Measurements from ENCODE around the gene FAM20C. TPM values are rescaled to one million over a fixed set of nuclear protein-coding genes. Genes with fewer than 3 reads are reported as not detected.

FAM20C gene
- total RNA-seq, 2 experiments from 2014 or later, result 2.6 to 4.1 TPM

GRCh38 chr7:209416-209815 lies 17.0 kb downstream of the FAM20C start:
- Mint-ChIP-seq H3K4me3 (no peak overlapping the region), H3K27ac (no peak overlapping the region), H3K36me3 (peaks cover 4% of the 10 kb centered on the region), H3K4me1 (no peaks in the 10 kb centered on the region), H3K9me3 (peaks cover 3% of the 10 kb centered on the region), H3K27me3 (no peaks in the 10 kb centered on the region)
- POLR2A ChIA-PET, result no interaction called here
- ATAC-seq (ENCODE audit: low read depth) (no peak), DNase-seq (no peak)

- no peak for ATAC-seq (ENCODE audit: low read depth)
- POLR2A ChIA-PET, result no interaction called here
- no peaks in the 10 kb centered on the region for H3K4me1 Mint-ChIP-seq
- no peak overlapping the region for H3K4me3 Mint-ChIP-seq
- H3K27ac Mint-ChIP-seq, result no peak overlapping the region
- peaks cover 4% of the 10 kb centered on the region for H3K36me3 Mint-ChIP-seq
- H3K9me3 Mint-ChIP-seq, result peaks cover 3% of the 10 kb centered on the region
- H3K27me3 Mint-ChIP-seq, result no peaks in the 10 kb centered on the region
- DNase-seq, result no peak
Observed at GRCh38 chr7:209906-210305, 17.5 kb downstream of the FAM20C start.

- POLR2A ChIA-PET, result no interaction called here
- H3K27ac Mint-ChIP-seq, result no peak overlapping the region
- H3K9me3 Mint-ChIP-seq, result peaks cover 3% of the 10 kb centered on the region
Observed at GRCh38 chr7:210401-210925, 18.1 kb downstream of the FAM20C start.

GRCh38 chr7:211033-211714 lies 18.8 kb downstream of the FAM20C start:
- no peaks in the 10 kb centered on the region for H3K27me3 Mint-ChIP-seq
- no peak overlapping the region for H3K27ac Mint-ChIP-seq
- POLR2A ChIA-PET, result no interaction called here
- no peak for DNase-seq
- no peaks in the 10 kb centered on the region for H3K4me1 Mint-ChIP-seq
- H3K36me3 Mint-ChIP-seq, result peaks cover under 1% of the 10 kb centered on the region
- no peaks in the 10 kb centered on the region for H3K9me3 Mint-ChIP-seq
- ATAC-seq (ENCODE audit: low read depth), result no peak
- H3K4me3 Mint-ChIP-seq, result no peak overlapping the region

More at GRCh38 chr7:210401-210925, 18.1 kb downstream of the FAM20C start:
- ATAC-seq (ENCODE audit: low read depth), result no peak
- Mint-ChIP-seq H3K4me3 (no peak overlapping the region), H3K36me3 (peaks cover 4% of the 10 kb centered on the region), H3K4me1 (no peaks in the 10 kb centered on the region), H3K27me3 (no peaks in the 10 kb centered on the region)
- DNase-seq, result no peak

- no peaks in the 10 kb centered on the region for H3K27me3 Mint-ChIP-seq
- no peak overlapping the region for H3K27ac Mint-ChIP-seq
- H3K4me3 Mint-ChIP-seq, result no peak overlapping the region
- no peaks in the 10 kb centered on the region for H3K9me3 Mint-ChIP-seq
- ATAC-seq (ENCODE audit: low read depth) (no peak), DNase-seq (no peak)
- no peaks in the 10 kb centered on the region for H3K4me1 Mint-ChIP-seq
- POLR2A ChIA-PET, result no interaction called here
- no peaks in the 10 kb centered on the region for H3K36me3 Mint-ChIP-seq
Observed at GRCh38 chr7:211715-212058, 19.3 kb downstream of the FAM20C start.

GRCh38 chr7:212754-213153 lies 20.4 kb downstream of the FAM20C start:
- Mint-ChIP-seq H3K27ac (no peak overlapping the region), H3K4me1 (no peaks in the 10 kb centered on the region), H3K9me3 (no peaks in the 10 kb centered on the region), H3K4me3 (no peak overlapping the region), H3K27me3 (no peaks in the 10 kb centered on the region), H3K36me3 (no peaks in the 10 kb centered on the region)
- POLR2A ChIA-PET, result no interaction called here
- DNase-seq, result no peak
- no peak for ATAC-seq (ENCODE audit: low read depth)

GRCh38 chr7:213324-213993 lies 21.1 kb downstream of the FAM20C start:
- ATAC-seq (ENCODE audit: low read depth) (no peak), DNase-seq (no peak)
- no peaks in the 10 kb centered on the region for H3K36me3 Mint-ChIP-seq
- H3K27ac Mint-ChIP-seq, result no peak overlapping the region
- no peak overlapping the region for H3K4me3 Mint-ChIP-seq
- H3K4me1 Mint-ChIP-seq, result no peaks in the 10 kb centered on the region
- H3K27me3 Mint-ChIP-seq, result no peaks in the 10 kb centered on the region
- POLR2A ChIA-PET, result no interaction called here
- H3K9me3 Mint-ChIP-seq, result no peaks in the 10 kb centered on the region

- no peak for DNase-seq
- no peak overlapping the region for H3K4me3 Mint-ChIP-seq
- ATAC-seq (ENCODE audit: low read depth), result no peak
- no peaks in the 10 kb centered on the region for H3K4me1 Mint-ChIP-seq
- H3K27me3 Mint-ChIP-seq, result no peaks in the 10 kb centered on the region
- POLR2A ChIA-PET, result no interaction called here
- no peaks in the 10 kb centered on the region for H3K36me3 Mint-ChIP-seq
- H3K27ac Mint-ChIP-seq, result no peak overlapping the region
- no peaks in the 10 kb centered on the region for H3K9me3 Mint-ChIP-seq
Observed at GRCh38 chr7:214410-215212, 22.2 kb downstream of the FAM20C start.

GRCh38 chr7:216360-217300 lies 24.3 kb downstream of the FAM20C start:
- Mint-ChIP-seq H3K36me3 (no peaks in the 10 kb centered on the region), H3K4me3 (no peak overlapping the region), H3K27me3 (no peaks in the 10 kb centered on the region), H3K27ac (no peak overlapping the region), H3K4me1 (no peaks in the 10 kb centered on the region), H3K9me3 (no peaks in the 10 kb centered on the region)
- no peak for DNase-seq
- POLR2A ChIA-PET, result no interaction called here
- no peak for ATAC-seq (ENCODE audit: low read depth)

GRCh38 chr7:217781-218180 lies 25.4 kb downstream of the FAM20C start:
- H3K4me3 Mint-ChIP-seq, result no peak overlapping the region
- POLR2A ChIA-PET, result no interaction called here
- H3K36me3 Mint-ChIP-seq, result no peaks in the 10 kb centered on the region
- no peak overlapping the region for H3K27ac Mint-ChIP-seq
- no peaks in the 10 kb centered on the region for H3K9me3 Mint-ChIP-seq
- no peaks in the 10 kb centered on the region for H3K27me3 Mint-ChIP-seq
- ATAC-seq (ENCODE audit: low read depth) (no peak), DNase-seq (no peak)
- H3K4me1 Mint-ChIP-seq, result no peaks in the 10 kb centered on the region

GRCh38 chr7:218316-218715 lies 25.9 kb downstream of the FAM20C start:
- Mint-ChIP-seq H3K27ac (no peak overlapping the region), H3K9me3 (no peaks in the 10 kb centered on the region), H3K4me3 (no peak overlapping the region), H3K4me1 (no peaks in the 10 kb centered on the region), H3K27me3 (no peaks in the 10 kb centered on the region), H3K36me3 (no peaks in the 10 kb centered on the region)
- ATAC-seq (ENCODE audit: low read depth) (no peak), DNase-seq (no peak)
- POLR2A ChIA-PET, result no interaction called here

- DNase-seq (no peak), ATAC-seq (ENCODE audit: low read depth) (no peak)
- no peaks in the 10 kb centered on the region for H3K9me3 Mint-ChIP-seq
- no peaks in the 10 kb centered on the region for H3K27me3 Mint-ChIP-seq
- H3K4me1 Mint-ChIP-seq, result no peaks in the 10 kb centered on the region
- no peaks in the 10 kb centered on the region for H3K36me3 Mint-ChIP-seq
- no peak overlapping the region for H3K27ac Mint-ChIP-seq
- POLR2A ChIA-PET, result no interaction called here
- no peak overlapping the region for H3K4me3 Mint-ChIP-seq
Observed at GRCh38 chr7:218896-219580, 26.7 kb downstream of the FAM20C start.

Measured in activated naive CD8-positive, alpha-beta T cell treated with anti-CD3 and anti-CD28 coated beads, Interleukin-2, amount 10 ng/mL, durations not matched to agents 7 days and 5 days (primary cell).